Tibial nerve (tissue), 4 donors: ENCODE data around the gene COX6B2.

Source experiments
- CTCF ChIP-seq, 5 experiments: fragments of 200-600 bp in 3 of 5; fragments of 450-650 bp in 2 of 5; sonication (generic) in 3 of 5; IDR thresholded peaks; one replicate each; pipeline ENCODE4 v1.5.1; 2016 to 2019; ENCODE audit warnings: antibody characterized with exemption in 5 of 5, mild to moderate bottlenecking in 3 of 5, moderate library complexity in 2 of 5
- EP300 ChIP-seq, 2 donors: sonication (generic); formaldehyde crosslinking; IDR thresholded peaks; one replicate each; pipeline ENCODE4 v1.6.1; 2017; ENCODE audit warnings: antibody characterized with exemption in 2 of 2, mild to moderate bottlenecking in 1 of 2
- POLR2A ChIP-seq, 2 donors: fragments of 450-650 bp; IDR thresholded peaks; one replicate each; pipeline ENCODE4 v1.6.1; 2017; ENCODE audit warnings: antibody characterized with exemption in 2 of 2, mild to moderate bottlenecking in 2 of 2, moderate library complexity in 2 of 2

DNA sequence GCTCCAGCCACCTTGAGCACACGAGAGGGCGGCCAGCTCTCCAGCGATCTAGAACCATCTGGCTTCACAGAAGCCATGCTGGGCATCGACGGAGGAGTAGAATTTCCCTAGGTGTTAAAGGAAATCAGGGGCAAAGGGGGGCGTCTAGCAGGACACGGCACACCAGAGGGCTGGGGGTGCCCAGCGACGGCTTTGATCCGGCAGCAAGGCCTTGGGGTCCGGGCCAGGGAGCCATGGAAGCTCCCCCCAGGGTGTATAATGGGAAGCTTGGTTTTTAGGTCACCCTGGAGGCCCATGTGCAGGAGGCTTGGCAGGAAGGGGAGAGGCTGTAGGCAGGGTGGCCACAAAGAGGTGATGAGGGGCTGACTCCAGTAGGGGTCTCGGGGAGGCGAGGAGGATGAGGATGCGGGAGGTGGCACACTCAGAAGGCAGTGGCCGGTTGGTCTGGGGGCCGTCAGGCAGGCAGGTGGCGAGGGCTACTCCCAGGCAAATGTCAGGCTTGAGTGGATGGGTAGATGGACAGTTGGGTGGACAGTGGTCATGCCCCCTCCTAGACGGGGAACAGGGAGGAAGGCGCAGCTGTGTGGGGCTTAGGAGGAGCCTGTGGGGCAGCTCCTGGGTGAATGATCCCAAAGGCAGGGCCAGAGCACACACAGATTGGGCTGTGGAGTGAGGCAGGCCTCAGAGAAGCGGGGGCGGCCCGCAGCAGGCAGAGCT, 9.3 kb downstream of the COX6B2 start:
- TF ChIP-seq CTCF (IDR thresholded peaks at IDR 0.05) (no peak), POLR2A (IDR thresholded peaks at IDR 0.05) (no peak), EP300 (IDR thresholded peaks at IDR 0.05) (no peak)
